Uterus (tissue), 4 donors: ENCODE results near the gene DHX38. TPM values are rescaled to one million over a fixed set of nuclear protein-coding genes. Genes with fewer than 3 reads are reported as not detected.

Experiments
- DNase-seq, 2 donors: peaks; one replicate each; pipeline ENCODE4 v3.0.0-alpha.2; 2019 to 2020
- H3K27ac ChIP-seq, 2 donors: fragments of 200-600 bp; sonication (generic); 1 replicate in 1 of 2; 2 replicates in 1 of 2; pipeline ENCODE4 v1.5.1; 2016 to 2018
- H3K27me3 ChIP-seq, 2 donors: fragments of 200-600 bp; sonication (generic); one replicate each; pipeline ENCODE4 v1.5.1; 2018 to 2019; ENCODE audit warnings: control low read depth in 1 of 2
- H3K36me3 ChIP-seq, 2 donors: fragments of 200-600 bp; sonication (generic); one replicate each; pipeline ENCODE4 v1.5.1; 2019; ENCODE audit warnings: control low read depth in 1 of 2
- H3K4me1 ChIP-seq, 2 donors: fragments of 200-600 bp; sonication (generic); one replicate each; pipeline ENCODE4 v1.5.1; 2018 to 2019; ENCODE audit warnings: control low read depth in 1 of 2
- H3K4me3 ChIP-seq, 2 donors: fragments of 200-600 bp; sonication (generic); 1 replicate in 1 of 2; 2 replicates in 1 of 2; pipeline ENCODE4 v1.5.1; 2018 to 2019; ENCODE audit warnings: mild to moderate bottlenecking in 1 of 2
- H3K9me3 ChIP-seq, 2 donors: fragments of 200-600 bp; sonication (generic); one replicate each; pipeline ENCODE4 v1.5.1; 2019; ENCODE audit warnings: control low read depth in 1 of 2
- POLR2A ChIP-seq, 2 donors: fragments of 450-650 bp; IDR thresholded peaks; one replicate each; pipeline ENCODE4 v1.6.1; 2016; ENCODE audit warnings: antibody characterized with exemption in 2 of 2, mild to moderate bottlenecking in 1 of 2, moderate library complexity in 1 of 2
- intact Hi-C: fragments of 100-400 bp; cut with DNase I; formaldehyde crosslinking; loops from one replicate; pipeline ENCODE4 v1.15.1; 2023; ENCODE audit warnings: low total_unique reads
- total RNA-seq, 4 donors: library from RNA; depleted of rRNA in 3 of 4; stranded (reverse); fragments of >200 nt in 3 of 4; gene quantifications; one replicate each; pipeline versions ENCODE4 v1.1.0 to v1.2.4, GENCODE V29; 2014 to 2023
- TF ChIP-seq, protein P1 (sequence below), 4 experiments: fragments of 200-600 bp in 2 of 4; fragments of 450-650 bp in 2 of 4; sonication (generic) in 2 of 4; IDR thresholded peaks; one replicate each; pipeline ENCODE4 v1.5.1; 2016 to 2019; ENCODE audit warnings: antibody characterized with exemption in 4 of 4, mild to moderate bottlenecking in 2 of 4, moderate library complexity in 1 of 4
- donor health status: DM: yes; HTN: yes; CAD: no.

Gene DHX38
- total RNA-seq, 4 donors from 2014 or later, result 12.8 to 73.6 (median 41.5) TPM

DNA sequence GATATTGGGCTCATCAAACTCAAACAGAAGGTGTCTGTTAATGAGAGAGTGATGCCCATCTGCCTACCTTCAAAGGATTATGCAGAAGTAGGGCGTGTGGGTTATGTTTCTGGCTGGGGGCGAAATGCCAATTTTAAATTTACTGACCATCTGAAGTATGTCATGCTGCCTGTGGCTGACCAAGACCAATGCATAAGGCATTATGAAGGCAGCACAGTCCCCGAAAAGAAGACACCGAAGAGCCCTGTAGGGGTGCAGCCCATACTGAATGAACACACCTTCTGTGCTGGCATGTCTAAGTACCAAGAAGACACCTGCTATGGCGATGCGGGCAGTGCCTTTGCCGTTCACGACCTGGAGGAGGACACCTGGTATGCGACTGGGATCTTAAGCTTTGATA lies 33.2 kb upstream of the DHX38 start:
- Histone ChIP-seq H3K4me1 (no peaks in the 10 kb centered on the region), H3K9me3 (no peaks in the 10 kb centered on the region), H3K36me3 (no peaks in the 10 kb centered on the region), H3K27me3 (no peaks in the 10 kb centered on the region), H3K27ac (no peak overlapping the region), H3K4me3 (no peak overlapping the region)
- DNase-seq, result no peak
- intact Hi-C loops, result no loop called here
- no peak for TF ChIP-seq POLR2A (IDR thresholded peaks at IDR 0.05)
- TF ChIP-seq, protein P1, sequence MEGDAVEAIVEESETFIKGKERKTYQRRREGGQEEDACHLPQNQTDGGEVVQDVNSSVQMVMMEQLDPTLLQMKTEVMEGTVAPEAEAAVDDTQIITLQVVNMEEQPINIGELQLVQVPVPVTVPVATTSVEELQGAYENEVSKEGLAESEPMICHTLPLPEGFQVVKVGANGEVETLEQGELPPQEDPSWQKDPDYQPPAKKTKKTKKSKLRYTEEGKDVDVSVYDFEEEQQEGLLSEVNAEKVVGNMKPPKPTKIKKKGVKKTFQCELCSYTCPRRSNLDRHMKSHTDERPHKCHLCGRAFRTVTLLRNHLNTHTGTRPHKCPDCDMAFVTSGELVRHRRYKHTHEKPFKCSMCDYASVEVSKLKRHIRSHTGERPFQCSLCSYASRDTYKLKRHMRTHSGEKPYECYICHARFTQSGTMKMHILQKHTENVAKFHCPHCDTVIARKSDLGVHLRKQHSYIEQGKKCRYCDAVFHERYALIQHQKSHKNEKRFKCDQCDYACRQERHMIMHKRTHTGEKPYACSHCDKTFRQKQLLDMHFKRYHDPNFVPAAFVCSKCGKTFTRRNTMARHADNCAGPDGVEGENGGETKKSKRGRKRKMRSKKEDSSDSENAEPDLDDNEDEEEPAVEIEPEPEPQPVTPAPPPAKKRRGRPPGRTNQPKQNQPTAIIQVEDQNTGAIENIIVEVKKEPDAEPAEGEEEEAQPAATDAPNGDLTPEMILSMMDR (IDR thresholded peaks at IDR 0.05), result no peak

DNA sequence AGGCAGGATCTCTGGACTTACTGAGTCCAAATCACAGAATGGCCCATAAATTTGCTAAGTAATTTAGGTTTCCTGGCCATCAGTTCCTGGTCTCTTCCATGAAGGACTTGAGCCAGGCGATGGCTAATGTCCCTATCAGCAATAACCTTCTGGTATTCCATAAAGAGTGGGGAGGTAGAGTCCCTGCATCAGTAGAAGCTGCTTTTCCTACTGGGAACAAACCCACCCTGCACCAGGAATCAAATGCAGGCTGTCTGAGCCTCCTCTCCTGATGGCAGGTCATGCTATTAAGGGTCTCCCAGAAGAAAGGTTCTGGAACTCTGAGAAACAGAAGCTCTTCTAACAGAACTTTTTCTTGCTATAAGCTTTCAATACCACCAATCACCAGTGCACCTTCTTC lies 32.1 kb upstream of the DHX38 start:
- DNase-seq, result no peak
- Histone ChIP-seq H3K27me3 (no peaks in the 10 kb centered on the region), H3K4me1 (no peaks in the 10 kb centered on the region), H3K4me3 (no peak overlapping the region), H3K9me3 (no peaks in the 10 kb centered on the region), H3K36me3 (no peaks in the 10 kb centered on the region), H3K27ac (no peak overlapping the region)
- TF ChIP-seq, protein P1 (IDR thresholded peaks at IDR 0.05), result no peak
- intact Hi-C loops, result no loop called here

DNA sequence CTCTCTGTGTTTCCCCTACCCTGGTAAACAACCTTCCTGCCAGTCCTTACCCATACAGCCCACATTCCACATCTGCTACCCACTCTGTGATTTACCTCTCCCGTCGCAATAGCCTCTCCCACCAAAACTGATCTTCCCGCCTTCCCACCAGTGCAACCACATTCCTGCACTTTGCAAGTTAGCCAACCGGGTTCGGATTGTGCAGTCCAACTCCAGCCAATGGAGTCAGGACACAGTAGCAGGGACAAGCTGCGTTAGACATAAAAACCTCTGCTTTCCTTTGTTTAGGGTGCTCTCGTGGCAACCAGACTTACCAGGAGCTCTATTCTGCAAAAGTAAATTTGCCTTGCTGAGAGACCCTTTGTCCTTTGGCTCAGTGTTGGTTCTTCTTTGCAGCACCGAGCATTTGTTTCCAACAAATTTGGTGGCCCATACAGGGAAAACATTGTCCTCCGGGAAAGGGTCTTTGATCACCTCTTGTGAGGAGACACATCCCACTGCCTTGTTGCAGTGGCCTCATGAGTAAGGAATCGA lies 29.2 kb upstream of the DHX38 start:
- TF ChIP-seq, protein P1 (IDR thresholded peaks at IDR 0.05), result no peak
- no peak for TF ChIP-seq POLR2A (IDR thresholded peaks at IDR 0.05)
- Histone ChIP-seq H3K36me3 (no peaks in the 10 kb centered on the region), H3K9me3 (no peaks in the 10 kb centered on the region), H3K4me3 (no peak overlapping the region), H3K4me1 (no peaks in the 10 kb centered on the region), H3K27me3 (no peaks in the 10 kb centered on the region), H3K27ac (no peak overlapping the region)
- no peak for DNase-seq
- intact Hi-C loops, result no loop called here

DNA sequence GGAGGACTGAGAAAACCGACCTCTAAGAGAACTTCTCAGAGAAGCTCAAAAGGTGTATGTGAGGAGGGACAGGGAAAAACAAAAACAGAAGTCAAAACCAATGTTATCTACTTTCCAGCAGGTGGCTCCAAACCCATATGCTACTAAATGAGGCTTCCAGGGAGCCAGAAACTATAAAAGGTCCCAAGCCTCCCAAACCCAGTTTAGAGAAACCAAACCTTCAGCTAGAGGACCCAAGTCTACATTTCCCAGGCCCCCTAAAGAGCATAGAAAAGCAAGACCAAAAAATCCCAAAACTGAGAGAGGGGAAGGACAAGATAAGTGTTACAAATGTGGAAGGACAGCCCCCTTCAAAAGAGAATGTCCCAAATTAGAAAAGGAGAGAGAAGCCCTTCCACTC lies 26.9 kb upstream of the DHX38 start:
- DNase-seq, result no peak
- Histone ChIP-seq H3K4me1 (no peaks in the 10 kb centered on the region), H3K9me3 (no peaks in the 10 kb centered on the region), H3K27ac (no peak overlapping the region), H3K36me3 (no peaks in the 10 kb centered on the region), H3K4me3 (no peak overlapping the region), H3K27me3 (no peaks in the 10 kb centered on the region)
- no peak for TF ChIP-seq POLR2A (IDR thresholded peaks at IDR 0.05)
- TF ChIP-seq, protein P1 (IDR thresholded peaks at IDR 0.05), result peak; percentile 15 to 37 (median 36)
- intact Hi-C loops, result no loop called here

DNA sequence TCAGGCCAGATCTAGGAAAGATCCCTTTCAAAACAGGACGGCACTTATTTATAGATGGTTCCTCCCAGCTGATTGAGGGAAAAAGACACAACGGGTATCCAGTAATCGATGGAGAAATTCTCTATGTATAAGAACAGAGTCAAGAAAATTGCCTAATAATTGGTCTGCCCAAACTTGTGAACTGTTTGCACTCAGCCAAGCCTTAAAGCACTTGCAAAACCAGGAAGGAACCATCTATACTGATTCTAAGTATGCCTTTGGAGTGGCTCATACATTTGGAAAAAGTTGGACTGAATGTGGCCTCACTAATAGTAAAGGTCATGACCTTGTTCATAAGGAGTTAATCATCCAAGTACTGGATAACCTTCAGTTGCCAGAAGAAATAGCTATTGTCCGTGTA lies 24.7 kb upstream of the DHX38 start:
- Histone ChIP-seq H3K27me3 (no peaks in the 10 kb centered on the region), H3K4me3 (no peak overlapping the region), H3K36me3 (no peaks in the 10 kb centered on the region), H3K9me3 (no peaks in the 10 kb centered on the region), H3K4me1 (no peaks in the 10 kb centered on the region), H3K27ac (no peak overlapping the region)
- intact Hi-C loops, result no loop called here
- DNase-seq, result no peak
- TF ChIP-seq, protein P1 (IDR thresholded peaks at IDR 0.05), result no peak
- TF ChIP-seq POLR2A (IDR thresholded peaks at IDR 0.05), result no peak
